Esophagus muscularis mucosa (tissue), 4 donors: ENCODE data around the gene BASP1. TPM values are rescaled to one million over a fixed set of nuclear protein-coding genes. Genes with fewer than 3 reads are reported as not detected.

Experiments used
- DNase-seq: peaks from one replicate; pipeline ENCODE4 v3.0.0-alpha.2; 2017; ENCODE audit errors: extremely low spot score
- H3K27ac ChIP-seq, 4 donors: fragments of 200-600 bp; sonication (generic); replicated peaks in 1 of 4; 1 replicate in 3 of 4; 2 replicates in 1 of 4; pipeline ENCODE4 v1.5.1; 2016 to 2019; ENCODE audit warnings: mild to moderate bottlenecking in 1 of 4
- H3K27me3 ChIP-seq, 4 donors: fragments of 200-600 bp; sonication (generic); one replicate each; pipeline versions ENCODE4 v1.5.1 to v1.6.0; 2016 to 2019
- H3K36me3 ChIP-seq, 4 donors: fragments of 200-600 bp; sonication (generic); one replicate each; pipeline ENCODE4 v1.5.1; 2016 to 2019
- H3K4me1 ChIP-seq, 4 donors: fragments of 200-600 bp; sonication (generic); one replicate each; pipeline ENCODE4 v1.5.1; 2016 to 2019
- H3K4me3 ChIP-seq, 4 donors: fragments of 200-600 bp; sonication (generic); 1 replicate in 2 of 4; 2 replicates in 2 of 4; pipeline ENCODE4 v1.5.1; 2016 to 2019; ENCODE audit warnings: mild to moderate bottlenecking in 4 of 4, moderate library complexity in 1 of 4
- H3K9me3 ChIP-seq, 4 donors: fragments of 200-600 bp; sonication (generic); 1 replicate in 3 of 4; 2 replicates in 1 of 4; pipeline ENCODE4 v1.5.1; 2016 to 2019
- CTCF ChIP-seq, 3 experiments: fragments of 200-600 bp in 2 of 3; fragments of 450-650 bp in 1 of 3; sonication (generic) in 2 of 3; IDR thresholded peaks; one replicate each; pipeline ENCODE4 v1.5.1; 2017 to 2019; ENCODE audit warnings: antibody characterized with exemption in 3 of 3, mild to moderate bottlenecking in 2 of 3, moderate library complexity in 1 of 3
- EP300 ChIP-seq: sonication (generic); formaldehyde crosslinking; IDR thresholded peaks from one replicate; pipeline ENCODE4 v1.6.1; 2017; ENCODE audit warnings: antibody characterized with exemption
- POLR2A ChIP-seq: fragments of 450-650 bp; IDR thresholded peaks from one replicate; pipeline ENCODE4 v1.6.1; 2017; ENCODE audit warnings: antibody characterized with exemption, moderate library complexity, mild to moderate bottlenecking, low read depth
- POLR2AphosphoS5 ChIP-seq, 2 donors: sonication (generic); formaldehyde crosslinking; IDR thresholded peaks; one replicate each; pipeline ENCODE4 v1.6.1; 2017; ENCODE audit warnings: antibody characterized with exemption in 2 of 2
- WGBS: methylation state at CpG from one replicate; pipeline ENCODE4 v1.1.5; 2018; 5-methylcytosine and 5-hydroxymethylcytosine counted together
- intact Hi-C: fragments of 100-400 bp; cut with DNase I; formaldehyde crosslinking; loops from one replicate; pipeline ENCODE4 v1.15.1; 2023
- total RNA-seq, 4 donors: library from RNA; depleted of rRNA; stranded (reverse); fragments of >200 nt; gene quantifications; one replicate each; pipeline versions ENCODE4 v1.1.0 to v1.2.1, GENCODE V29; 2016

The BASP1 gene
- total RNA-seq, 4 donors from 2014 or later: 5.4 to 19.7 (median 6.6) TPM

- Histone ChIP-seq H3K27me3 (no peaks in the 10 kb centered on the region), H3K27ac (no peak overlapping the region), H3K4me3 (no peak overlapping the region), H3K4me1 (no peaks in the 10 kb centered on the region), H3K9me3 (no peaks in the 10 kb centered on the region), H3K36me3 (no peaks in the 10 kb centered on the region)
- DNase-seq: no peak
- intact Hi-C loops: no loop called here
- TF ChIP-seq EP300: no peak
- no peak for TF ChIP-seq POLR2AphosphoS5 (IDR thresholded peaks at IDR 0.05)
- TF ChIP-seq POLR2A: no peak
- TF ChIP-seq CTCF (IDR thresholded peaks at IDR 0.05): no peak
- 75% methylated on average over 4 of the region's 7 CpGs for WGBS
Measured at GRCh38 chr5:17278931-17279330, 61.5 kb downstream of the BASP1 start.

- intact Hi-C loops: no loop called here
- Histone ChIP-seq H3K27me3 (no peaks in the 10 kb centered on the region), H3K36me3 (no peaks in the 10 kb centered on the region), H3K4me3 (no peak overlapping the region), H3K4me1 (no peaks in the 10 kb centered on the region), H3K9me3 (no peaks in the 10 kb centered on the region), H3K27ac (no peak overlapping the region)
- 89% methylated on average over 2 of the region's 2 CpGs for WGBS
- no peak for DNase-seq
- TF ChIP-seq POLR2A (no peak), POLR2AphosphoS5 (IDR thresholded peaks at IDR 0.05) (no peak), CTCF (IDR thresholded peaks at IDR 0.05) (no peak), EP300 (no peak)
Measured at GRCh38 chr5:17279487-17279886, 62.1 kb downstream of the BASP1 start.

GRCh38 chr5:17282283-17283120 lies 65.1 kb downstream of the BASP1 start:
- H3K36me3 ChIP-seq: no peaks in the 10 kb centered on the region
- no peaks in the 10 kb centered on the region for H3K9me3 ChIP-seq
- peak; percentile 60 for DNase-seq
- H3K4me3 ChIP-seq: no peak overlapping the region
- intact Hi-C loops: no loop called here
- H3K27me3 ChIP-seq: no peaks in the 10 kb centered on the region
- no peaks in the 10 kb centered on the region for H3K4me1 ChIP-seq
- TF ChIP-seq EP300 (no peak), POLR2AphosphoS5 (IDR thresholded peaks at IDR 0.05) (no peak), CTCF (IDR thresholded peaks at IDR 0.05) (no peak), POLR2A (no peak)
- no peak overlapping the region for H3K27ac ChIP-seq
- WGBS: 53% methylated on average over 6 of the region's 6 CpGs

- no peak overlapping the region for H3K4me3 ChIP-seq
- no peak overlapping the region for H3K27ac ChIP-seq
- intact Hi-C loops: no loop called here
- no peaks in the 10 kb centered on the region for H3K9me3 ChIP-seq
- TF ChIP-seq POLR2AphosphoS5 (IDR thresholded peaks at IDR 0.05) (no peak), EP300 (no peak), POLR2A (no peak), CTCF (IDR thresholded peaks at IDR 0.05) (no peak)
- WGBS: 76% methylated on average over 2 of the region's 2 CpGs
- H3K27me3 ChIP-seq: no peaks in the 10 kb centered on the region
- H3K4me1 ChIP-seq: no peaks in the 10 kb centered on the region
- DNase-seq: no peak
- H3K36me3 ChIP-seq: no peaks in the 10 kb centered on the region
Measured at GRCh38 chr5:17283121-17283415, 65.6 kb downstream of the BASP1 start.
